IPS-18a (cell line): Measurements from ENCODE around the gene MATN4.

Experiments used
- H3K27ac ChIP-seq: one replicate; pipeline ENCODE4 v1.5.1; 2013; ENCODE audit warnings: low read length
- H3K27me3 ChIP-seq: one replicate; pipeline ENCODE4 v1.6.1; 2013; ENCODE audit warnings: mild to moderate bottlenecking, low read length; ENCODE audit not compliant: control insufficient read depth, insufficient read depth
- H3K36me3 ChIP-seq: one replicate; pipeline ENCODE4 v1.6.1; 2013; ENCODE audit warnings: low read depth, low read length; ENCODE audit not compliant: control insufficient read depth
- H3K4me1 ChIP-seq: one replicate; pipeline ENCODE4 v1.6.1; 2013; ENCODE audit warnings: low read depth, low read length; ENCODE audit not compliant: control insufficient read depth
- H3K4me3 ChIP-seq: one replicate; pipeline ENCODE4 v1.5.1; 2013; ENCODE audit warnings: low read length
- H3K9ac ChIP-seq: one replicate; pipeline ENCODE4 v1.6.1; 2013; ENCODE audit warnings: mild to moderate bottlenecking, low read length, moderate library complexity
- H3K9me3 ChIP-seq: one replicate; pipeline ENCODE4 v1.6.1; 2013; ENCODE audit warnings: low read depth, low read length; ENCODE audit not compliant: control insufficient read depth

MATN4 gene

DNA sequence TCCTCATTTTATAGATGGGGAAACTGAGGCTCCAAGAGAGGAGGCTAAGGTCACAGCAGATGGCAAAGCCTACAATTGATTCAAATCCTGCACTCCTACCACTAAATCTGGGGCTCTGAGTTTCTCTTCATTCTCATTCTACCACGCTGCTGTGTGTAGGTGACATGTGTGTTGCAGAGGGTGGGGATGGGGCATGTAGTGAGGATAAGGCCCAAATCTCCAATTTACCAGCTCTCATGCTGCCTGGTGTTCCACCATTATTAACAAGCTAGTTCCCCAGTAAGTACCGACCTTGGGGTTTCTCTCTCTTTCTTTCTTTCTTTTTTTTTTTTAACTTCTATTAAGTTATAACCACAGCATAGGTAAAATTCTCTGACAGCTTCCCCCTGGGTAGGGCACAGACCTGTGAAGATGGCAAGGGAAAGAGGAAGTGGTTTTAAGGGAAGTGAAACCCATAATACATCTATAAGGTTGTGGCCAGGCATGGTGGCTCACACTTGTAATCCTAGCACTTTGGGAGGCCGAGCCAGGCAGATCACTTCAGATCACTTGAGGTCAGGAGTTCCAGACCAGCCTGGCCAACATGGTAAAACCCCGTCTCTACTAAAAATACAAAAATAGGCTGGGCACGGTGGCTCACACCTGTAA, 13.0 kb upstream of the MATN4 start:
- Histone ChIP-seq H3K9me3 (no peaks in the 10 kb centered on the region), H3K4me3 (no peak overlapping the region), H3K27ac (no peak overlapping the region), H3K36me3 (no peaks in the 10 kb centered on the region), H3K9ac (no peak overlapping the region), H3K27me3 (no peaks in the 10 kb centered on the region), H3K4me1 (no peaks in the 10 kb centered on the region)

DNA sequence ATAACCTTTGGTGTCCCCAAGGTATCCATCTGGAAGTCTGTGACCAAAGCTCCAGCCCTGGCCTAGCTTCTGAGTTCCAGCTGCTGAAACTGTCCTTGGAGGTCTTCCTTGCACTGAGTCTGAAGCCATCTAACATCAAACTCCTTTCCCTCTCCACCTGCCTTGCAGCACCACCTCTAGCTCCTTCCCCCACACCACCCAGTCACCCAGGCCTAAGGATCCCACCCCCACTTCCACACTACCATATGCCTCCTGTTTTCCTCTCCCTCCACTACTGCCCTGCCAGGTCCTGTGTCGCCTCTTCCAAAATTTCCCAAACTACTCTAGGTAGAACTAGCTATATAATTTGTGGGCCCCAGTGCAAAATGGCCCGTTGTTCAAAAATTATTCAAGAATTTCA, 10.8 kb upstream of the MATN4 start:
- H3K27me3 ChIP-seq: no peaks in the 10 kb centered on the region
- no peaks in the 10 kb centered on the region for H3K4me1 ChIP-seq
- H3K9me3 ChIP-seq: no peaks in the 10 kb centered on the region
- H3K4me3 ChIP-seq: no peak overlapping the region
- H3K9ac ChIP-seq: no peak overlapping the region
- no peak overlapping the region for H3K27ac ChIP-seq
- no peaks in the 10 kb centered on the region for H3K36me3 ChIP-seq

DNA sequence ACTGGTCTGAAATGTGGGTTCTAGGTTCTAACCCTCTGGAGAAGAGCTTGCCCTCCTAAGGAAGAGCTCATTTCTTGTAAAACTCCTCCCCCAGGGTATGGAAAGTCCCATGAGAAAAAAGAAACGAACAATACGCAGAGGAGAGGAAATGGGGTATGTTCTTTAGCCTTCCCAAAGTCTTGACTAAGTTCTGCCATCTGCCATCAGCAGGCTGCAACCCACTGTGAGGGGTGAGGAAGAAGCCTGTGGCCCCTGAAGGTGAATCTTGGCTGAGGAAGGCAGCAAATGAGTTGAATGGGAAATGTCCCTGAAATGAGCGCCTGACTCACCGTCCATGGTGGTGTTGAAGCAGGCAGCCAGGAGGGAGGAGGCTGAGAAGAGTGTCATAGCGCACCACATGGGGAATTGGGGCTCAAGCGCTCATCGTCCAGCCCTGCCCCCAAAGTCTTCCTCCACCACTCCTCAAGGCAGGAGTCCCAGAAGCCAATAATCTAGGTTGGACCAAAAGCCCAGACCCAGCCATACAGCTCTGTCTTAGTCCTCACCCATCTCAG, 10.4 kb upstream of the MATN4 start:
- no peaks in the 10 kb centered on the region for H3K4me1 ChIP-seq
- H3K27me3 ChIP-seq: no peaks in the 10 kb centered on the region
- H3K4me3 ChIP-seq: no peak overlapping the region
- H3K36me3 ChIP-seq: no peaks in the 10 kb centered on the region
- no peak overlapping the region for H3K9ac ChIP-seq
- H3K9me3 ChIP-seq: no peaks in the 10 kb centered on the region
- H3K27ac ChIP-seq: no peak overlapping the region

DNA sequence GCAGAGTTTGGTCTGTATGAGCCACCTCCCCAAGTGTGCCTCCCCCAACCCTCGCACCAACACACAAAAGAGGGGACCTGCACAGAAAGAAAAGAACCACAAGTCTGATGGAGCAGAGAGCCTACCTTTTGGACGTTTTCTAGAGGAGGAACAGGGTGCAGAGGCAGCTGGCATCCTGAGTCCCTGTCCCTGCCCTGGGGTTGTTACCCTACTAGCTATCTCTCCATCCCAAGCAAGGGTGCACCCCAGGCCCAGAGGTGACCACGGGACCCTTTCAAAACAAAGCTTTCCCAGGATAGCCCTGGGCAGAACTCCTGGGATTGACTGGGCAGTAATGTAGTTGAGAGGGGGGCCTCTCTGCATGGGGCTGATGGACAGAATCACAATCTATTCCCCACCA, 9.7 kb upstream of the MATN4 start:
- H3K4me3 ChIP-seq: no peak overlapping the region
- no peaks in the 10 kb centered on the region for H3K36me3 ChIP-seq
- no peaks in the 10 kb centered on the region for H3K9me3 ChIP-seq
- no peaks in the 10 kb centered on the region for H3K4me1 ChIP-seq
- no peak overlapping the region for H3K9ac ChIP-seq
- no peak overlapping the region for H3K27ac ChIP-seq
- H3K27me3 ChIP-seq: no peaks in the 10 kb centered on the region

DNA sequence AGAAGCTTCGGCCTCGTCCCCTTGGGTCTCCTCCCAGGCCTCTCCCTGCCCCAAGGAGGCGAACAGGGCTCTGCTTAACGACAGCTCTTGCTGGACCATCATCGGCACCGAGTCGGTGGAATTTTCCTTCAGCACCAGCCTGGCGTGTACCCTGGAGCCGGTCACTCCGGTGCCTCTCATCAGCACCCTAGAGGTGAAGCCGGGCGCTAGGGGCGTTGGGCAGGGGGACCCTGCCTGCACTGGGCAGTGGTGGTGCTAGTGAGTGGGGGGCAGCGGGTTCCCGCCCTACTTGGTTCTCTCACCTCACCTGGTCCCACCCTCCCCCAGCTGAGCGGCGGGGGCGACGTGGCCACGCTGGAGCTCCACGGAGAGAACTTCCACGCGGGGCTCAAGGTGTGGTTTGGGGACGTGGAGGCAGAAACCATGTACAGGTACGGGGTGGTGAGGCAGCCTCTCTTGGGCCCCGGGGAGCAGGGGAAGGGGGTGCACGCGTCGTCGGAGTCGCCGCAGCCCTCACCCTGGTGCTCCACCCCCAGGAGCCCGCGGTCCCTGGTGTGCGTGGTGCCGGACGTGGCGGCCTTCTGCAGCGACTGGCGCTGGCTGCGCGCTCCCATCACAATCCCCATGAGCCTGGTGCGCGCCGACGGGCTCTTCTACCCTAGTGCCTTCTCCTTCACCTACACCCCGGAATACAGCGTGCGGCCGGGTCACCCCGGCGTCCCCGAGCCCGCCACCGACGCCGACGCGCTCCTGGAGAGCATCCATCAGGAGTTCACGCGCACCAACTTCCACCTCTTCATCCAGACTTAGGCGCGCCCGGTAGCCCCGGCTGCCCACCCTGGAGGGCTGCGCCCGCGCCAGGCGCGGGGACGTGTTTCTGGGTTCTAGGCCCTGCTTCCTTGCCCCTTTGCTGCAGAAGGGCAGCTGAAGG, 8.3 kb upstream of the MATN4 start:
- Histone ChIP-seq H3K27ac (no peak overlapping the region), H3K36me3 (no peaks in the 10 kb centered on the region), H3K9me3 (no peaks in the 10 kb centered on the region), H3K4me3 (no peak overlapping the region), H3K9ac (no peak overlapping the region), H3K4me1 (no peaks in the 10 kb centered on the region), H3K27me3 (peaks cover 9% of the 10 kb centered on the region)

DNA sequence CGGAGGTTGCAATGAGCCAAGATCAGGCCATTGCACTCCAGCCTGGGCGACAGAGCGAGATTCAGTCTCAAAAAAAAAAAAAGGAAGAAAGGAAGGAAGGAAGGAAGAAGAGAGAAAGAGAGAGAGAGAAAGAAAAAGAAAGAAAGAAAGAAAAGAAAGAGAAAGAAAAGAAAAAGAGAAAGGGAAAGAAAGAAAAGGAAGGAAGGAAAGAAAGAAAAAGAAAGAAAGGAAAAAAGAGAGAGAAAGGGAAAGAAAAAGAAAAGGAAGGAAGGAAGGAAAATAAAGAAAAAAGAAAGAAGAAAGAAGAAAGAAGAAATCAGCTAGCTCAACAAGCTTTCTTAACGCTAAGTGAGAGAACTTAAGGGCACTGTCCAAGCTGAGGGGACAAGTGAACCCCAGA, 7.6 kb upstream of the MATN4 start:
- H3K9me3 ChIP-seq: no peaks in the 10 kb centered on the region
- H3K4me1 ChIP-seq: no peaks in the 10 kb centered on the region
- H3K27ac ChIP-seq: no peak overlapping the region
- H3K9ac ChIP-seq: no peak overlapping the region
- H3K4me3 ChIP-seq: no peak overlapping the region
- H3K36me3 ChIP-seq: no peaks in the 10 kb centered on the region
- H3K27me3 ChIP-seq: peaks cover 16% of the 10 kb centered on the region

DNA sequence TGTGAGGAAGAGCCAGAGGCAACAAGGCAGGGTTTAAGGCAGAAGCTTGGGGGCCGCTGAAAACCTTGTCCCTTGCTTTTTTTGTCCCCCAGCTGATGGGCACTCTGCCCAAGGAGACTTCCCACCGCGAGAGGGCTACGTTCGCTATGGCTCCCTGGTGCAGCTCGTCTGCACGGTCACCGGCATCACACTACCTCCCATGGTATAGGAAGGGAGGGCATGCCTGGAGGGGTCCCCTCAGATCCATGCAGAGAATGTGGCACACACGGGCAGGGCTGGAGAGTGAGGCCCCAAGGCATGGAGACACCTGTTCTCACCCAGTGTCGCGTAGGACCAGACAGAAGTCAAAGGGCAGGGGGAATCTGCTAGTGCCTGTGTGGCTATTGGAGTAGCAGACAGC, 5.8 kb upstream of the MATN4 start:
- Histone ChIP-seq H3K9me3 (no peaks in the 10 kb centered on the region), H3K9ac (no peak overlapping the region), H3K27ac (no peak overlapping the region), H3K4me1 (no peaks in the 10 kb centered on the region), H3K4me3 (no peak overlapping the region), H3K36me3 (no peaks in the 10 kb centered on the region), H3K27me3 (peaks cover 17% of the 10 kb centered on the region)

DNA sequence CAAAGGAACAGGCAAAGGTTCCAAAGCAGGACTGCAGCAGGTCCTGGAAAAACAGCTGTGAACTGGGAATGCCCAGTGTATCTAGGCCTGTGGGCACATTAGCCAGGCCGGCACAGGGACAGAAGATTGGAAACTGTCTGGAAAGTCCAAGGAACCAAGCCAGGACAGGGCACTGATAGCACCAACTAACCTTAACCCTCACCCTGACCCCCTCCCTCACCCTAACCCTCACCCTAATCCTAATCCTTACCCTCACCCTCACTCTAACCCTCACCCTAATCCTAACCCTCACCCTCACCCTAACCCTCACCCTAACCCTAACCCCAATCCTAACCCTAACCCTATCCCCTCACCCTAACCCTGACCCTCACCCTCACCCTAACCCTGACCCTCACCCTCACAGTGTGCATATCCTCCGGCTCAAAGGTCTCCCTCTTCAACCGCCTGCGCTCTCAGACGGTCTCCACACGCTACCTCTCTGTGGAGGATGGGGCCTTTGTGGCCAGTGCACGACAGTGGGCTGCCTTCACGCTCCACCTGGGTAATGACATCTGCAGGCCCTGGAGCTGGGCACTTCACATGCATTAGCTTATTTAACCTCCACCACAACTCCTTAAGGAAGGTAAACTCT, 5.1 kb upstream of the MATN4 start:
- Histone ChIP-seq H3K4me3 (no peak overlapping the region), H3K36me3 (no peaks in the 10 kb centered on the region), H3K27ac (no peak overlapping the region), H3K9ac (no peak overlapping the region), H3K27me3 (peaks cover 17% of the 10 kb centered on the region), H3K9me3 (no peaks in the 10 kb centered on the region), H3K4me1 (no peaks in the 10 kb centered on the region)

DNA sequence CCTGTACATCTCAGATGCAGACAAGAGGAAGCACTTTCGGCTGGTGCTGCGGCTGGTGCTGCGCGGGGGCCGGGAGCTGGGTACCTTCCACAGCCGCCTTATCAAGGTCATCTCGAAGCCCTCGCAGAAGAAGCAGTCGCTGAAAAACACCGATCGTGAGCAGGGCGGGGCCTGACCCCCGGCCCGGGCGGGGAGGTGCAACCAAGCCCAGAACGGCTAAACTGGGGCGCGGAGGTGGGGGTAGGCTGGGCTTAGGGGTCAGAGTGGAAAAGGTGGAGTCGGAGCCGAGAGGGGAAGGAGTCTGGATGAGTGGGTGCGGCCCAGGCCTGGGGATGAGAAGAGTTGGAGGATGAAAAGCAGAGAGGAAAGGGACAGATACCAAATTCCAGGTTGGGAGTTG, 4.1 kb upstream of the MATN4 start:
- Histone ChIP-seq H3K9ac (no peak overlapping the region), H3K4me3 (peak overlapping the region; percentile 8), H3K27ac (no peak overlapping the region), H3K9me3 (no peaks in the 10 kb centered on the region), H3K4me1 (no peaks in the 10 kb centered on the region), H3K27me3 (peaks cover 17% of the 10 kb centered on the region), H3K36me3 (no peaks in the 10 kb centered on the region)

DNA sequence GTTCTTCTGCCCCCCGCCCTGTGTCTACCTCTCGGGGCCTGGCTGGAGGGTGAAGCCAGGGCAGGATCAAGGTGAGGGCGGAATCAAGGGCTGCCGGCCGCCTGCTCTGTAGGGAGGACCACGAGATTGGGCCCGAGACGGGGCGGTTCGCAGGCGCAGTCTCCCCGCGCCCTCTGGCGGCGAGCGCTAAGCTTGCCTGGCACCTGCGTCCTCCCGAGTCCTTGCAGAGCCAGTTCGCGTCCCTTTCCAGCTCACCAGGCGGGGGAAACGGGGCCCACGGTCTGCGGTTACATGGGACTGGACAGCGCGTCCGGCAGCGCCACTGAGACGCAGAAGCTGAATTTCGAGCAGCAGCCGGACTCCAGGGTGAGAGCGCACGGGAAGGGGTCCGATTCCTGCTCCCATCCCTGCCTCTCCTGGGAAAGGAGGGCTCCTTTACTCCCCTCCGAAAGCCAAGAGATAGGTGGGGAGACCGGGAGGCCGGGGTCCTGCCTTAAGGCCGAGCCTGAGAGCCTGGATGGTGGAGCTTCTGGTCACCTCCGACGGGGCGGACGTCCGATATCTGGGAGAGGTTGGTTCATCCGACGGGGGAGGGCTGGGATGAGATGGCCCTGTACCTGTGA, 3.6 kb upstream of the MATN4 start:
- Histone ChIP-seq H3K36me3 (no peaks in the 10 kb centered on the region), H3K27me3 (peaks cover 17% of the 10 kb centered on the region), H3K9ac (no peak overlapping the region), H3K27ac (no peak overlapping the region), H3K4me3 (peak overlapping the region; percentile 8), H3K9me3 (no peaks in the 10 kb centered on the region), H3K4me1 (no peaks in the 10 kb centered on the region)

DNA sequence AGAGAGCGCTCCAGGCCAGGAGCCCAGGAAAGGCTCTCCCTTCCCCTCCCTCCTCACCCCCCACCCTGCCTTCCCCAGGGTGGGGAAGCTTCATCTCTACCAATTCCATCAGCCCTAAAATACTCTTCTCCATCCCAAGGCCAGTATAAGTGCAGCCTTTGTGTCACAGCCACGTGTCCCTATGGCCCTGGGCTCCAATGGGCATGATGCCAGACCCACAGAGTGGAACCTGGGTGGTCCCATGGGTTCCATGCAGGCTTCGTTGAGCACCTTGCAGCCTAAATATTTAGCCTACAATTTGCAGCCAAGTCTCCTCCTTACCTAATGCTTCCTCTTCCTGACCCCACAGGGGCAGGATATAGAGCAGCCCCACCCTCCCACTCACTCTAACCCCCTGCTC, 976 bp upstream of the MATN4 start:
- Histone ChIP-seq H3K9ac (no peak overlapping the region), H3K27ac (no peak overlapping the region), H3K9me3 (no peaks in the 10 kb centered on the region), H3K36me3 (no peaks in the 10 kb centered on the region), H3K4me1 (no peaks in the 10 kb centered on the region), H3K4me3 (no peak overlapping the region), H3K27me3 (peaks cover 23% of the 10 kb centered on the region)
